HG03066 (cell line): ENCODE results near the gene MAX.
"Not testable (repeated sequence)": the region's sequence is repeated elsewhere in the genome, so short reads cannot be mapped to it uniquely, and the experiment has no call there.

ENCODE experiments used
- ATAC-seq: cut with Tn5 transposase; IDR thresholded peaks from one replicate; pipeline ENCODE4 v1.9.1; 2021; ENCODE audit warnings: low read depth; ENCODE audit not compliant: unreplicated experiment

MAX gene

DNA sequence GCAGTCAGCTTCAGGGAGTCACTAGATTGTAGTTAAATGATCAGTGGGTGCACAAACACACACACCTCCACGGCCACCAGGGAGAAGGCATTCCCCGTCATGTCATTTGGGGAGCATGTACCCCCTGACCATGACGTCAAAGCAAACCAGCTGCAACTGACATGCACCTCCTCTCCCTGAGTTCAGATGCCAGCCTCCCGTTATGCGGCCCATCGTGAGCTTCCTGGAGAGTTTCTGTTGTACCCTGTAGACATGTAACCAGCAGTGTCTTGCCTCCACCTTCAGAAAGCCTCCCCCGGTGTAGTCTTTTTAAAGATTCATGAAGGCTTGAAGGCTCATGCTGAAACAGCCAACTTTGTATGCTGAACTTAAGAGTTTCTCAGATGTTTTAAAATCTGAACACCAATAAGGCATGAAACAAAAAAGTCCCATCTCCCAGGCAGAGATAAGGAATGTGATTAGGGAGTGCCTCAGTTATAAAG, 60.8 kb downstream of the MAX start:
- ATAC-seq, result no peak

DNA sequence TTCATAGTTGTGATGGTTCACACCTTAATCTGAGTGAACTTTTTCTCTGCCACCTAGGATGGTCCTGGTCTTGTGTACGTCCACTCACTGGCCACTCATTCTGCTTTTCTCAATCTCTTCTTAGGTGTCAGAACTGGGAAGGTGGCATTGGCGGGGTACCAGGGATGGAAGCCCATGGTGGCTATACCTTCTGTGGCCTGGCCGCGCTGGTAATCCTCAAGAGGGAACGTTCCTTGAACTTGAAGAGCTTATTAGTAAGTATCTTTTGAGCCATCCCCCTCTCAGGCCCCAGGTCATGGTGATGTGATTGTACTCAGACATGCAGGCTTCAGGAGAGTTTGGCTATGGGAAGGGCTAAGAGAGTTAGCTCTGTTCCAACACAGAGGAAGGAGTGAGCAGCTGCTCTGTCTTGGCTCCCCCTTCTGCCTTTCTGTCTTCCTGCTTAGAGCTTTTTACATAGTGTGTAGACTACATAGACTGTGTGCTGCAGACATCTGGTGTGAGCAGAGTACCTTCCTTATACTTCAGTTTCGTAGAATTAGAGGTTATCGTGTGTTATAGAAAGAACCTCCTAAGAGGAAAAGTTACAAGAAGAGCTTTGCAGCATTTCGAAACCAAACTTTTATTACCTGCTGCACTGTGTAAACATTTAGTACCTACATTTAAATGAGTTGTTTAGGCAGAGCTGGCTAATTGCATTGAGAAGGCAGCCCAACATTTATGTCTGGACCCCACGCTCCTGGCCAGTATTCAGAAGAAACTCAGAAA, 61.5 kb downstream of the MAX start:
- ATAC-seq, result no peak

DNA sequence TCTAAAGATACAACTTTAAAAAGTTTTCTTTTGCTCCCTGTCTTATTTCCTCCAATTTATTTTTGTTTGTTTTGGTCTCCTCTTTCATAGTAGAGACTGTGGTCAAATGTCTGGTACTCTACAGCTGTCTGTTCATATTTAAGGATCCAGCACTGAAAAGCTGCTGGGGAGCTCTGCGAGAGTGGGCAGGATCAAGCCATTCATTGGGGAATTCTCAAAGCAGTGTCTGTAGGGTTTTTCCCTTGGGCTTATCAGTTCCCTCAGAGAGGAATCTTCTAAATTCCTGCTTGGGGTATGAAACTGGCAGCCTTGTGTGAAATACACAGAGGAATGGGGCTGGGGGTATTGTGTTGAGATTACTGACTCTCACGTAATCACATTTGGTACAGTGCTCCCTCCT, 63.4 kb downstream of the MAX start:
- no peak for ATAC-seq

- no peak for ATAC-seq
Measured at GRCh38 chr14:65035049-65035448, 67.3 kb downstream of the MAX start.

GRCh38 chr14:65034021-65034420, 68.3 kb downstream of the MAX start:
- ATAC-seq, result no peak

- ATAC-seq, result no peak
Measured at GRCh38 chr14:65033181-65033580, 69.1 kb downstream of the MAX start.

DNA sequence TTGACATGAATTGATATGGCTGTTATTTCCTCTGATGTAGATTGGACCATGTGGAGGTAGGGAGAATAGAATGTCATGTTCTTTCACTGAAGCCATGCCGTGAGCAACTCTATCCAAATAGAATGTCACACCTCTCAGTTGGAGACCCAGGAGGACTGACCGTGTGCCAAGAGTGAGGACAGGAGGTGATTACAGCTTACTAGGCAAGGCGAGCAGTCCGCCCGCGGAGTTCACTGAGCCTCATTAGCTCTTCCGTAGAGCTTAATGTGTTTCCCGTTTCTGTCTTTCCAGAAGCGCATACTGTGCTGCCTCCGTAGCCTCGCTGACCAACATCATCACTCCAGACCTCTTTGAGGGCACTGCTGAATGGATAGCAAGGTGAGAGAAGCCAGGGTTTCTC, 70.0 kb downstream of the MAX start:
- ATAC-seq, result no peak

GRCh38 chr14:65031321-65031720, 71.0 kb downstream of the MAX start:
- not testable (repeated sequence) for ATAC-seq

- ATAC-seq, result no peak
Measured at GRCh38 chr14:65028937-65029336, 73.4 kb downstream of the MAX start.

- ATAC-seq, result no peak
Measured at GRCh38 chr14:65027127-65027799, 75.1 kb downstream of the MAX start.

DNA sequence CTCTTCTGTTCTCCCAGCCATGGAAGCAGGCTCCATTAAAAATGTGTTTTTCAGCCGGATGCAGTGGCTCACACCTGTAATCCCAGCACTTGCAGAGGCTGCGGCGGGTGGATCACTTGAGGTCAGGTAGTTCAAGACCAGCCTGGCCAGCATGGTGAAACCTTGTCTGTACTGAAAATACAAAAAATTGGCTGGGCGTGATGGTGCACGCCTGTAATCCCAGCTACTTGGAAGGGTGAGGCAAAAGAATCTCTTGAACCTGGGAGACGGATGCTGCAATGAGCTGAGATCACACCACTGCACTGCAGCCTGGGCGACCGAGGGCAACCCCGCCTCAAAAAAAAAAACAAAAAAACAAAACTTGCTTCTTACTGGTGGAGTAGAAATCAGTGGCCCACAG, 75.8 kb downstream of the MAX start:
- no peak for ATAC-seq

- ATAC-seq, result no peak
Measured at GRCh38 chr14:65025818-65026217, 76.5 kb downstream of the MAX start.
